GM18858 (cell line): ENCODE results near the gene SPINT2.

Source experiments
- ATAC-seq: cut with Tn5 transposase; IDR thresholded peaks from one replicate; pipeline ENCODE4 v1.9.1; 2021; ENCODE audit not compliant: unreplicated experiment

Gene SPINT2

DNA sequence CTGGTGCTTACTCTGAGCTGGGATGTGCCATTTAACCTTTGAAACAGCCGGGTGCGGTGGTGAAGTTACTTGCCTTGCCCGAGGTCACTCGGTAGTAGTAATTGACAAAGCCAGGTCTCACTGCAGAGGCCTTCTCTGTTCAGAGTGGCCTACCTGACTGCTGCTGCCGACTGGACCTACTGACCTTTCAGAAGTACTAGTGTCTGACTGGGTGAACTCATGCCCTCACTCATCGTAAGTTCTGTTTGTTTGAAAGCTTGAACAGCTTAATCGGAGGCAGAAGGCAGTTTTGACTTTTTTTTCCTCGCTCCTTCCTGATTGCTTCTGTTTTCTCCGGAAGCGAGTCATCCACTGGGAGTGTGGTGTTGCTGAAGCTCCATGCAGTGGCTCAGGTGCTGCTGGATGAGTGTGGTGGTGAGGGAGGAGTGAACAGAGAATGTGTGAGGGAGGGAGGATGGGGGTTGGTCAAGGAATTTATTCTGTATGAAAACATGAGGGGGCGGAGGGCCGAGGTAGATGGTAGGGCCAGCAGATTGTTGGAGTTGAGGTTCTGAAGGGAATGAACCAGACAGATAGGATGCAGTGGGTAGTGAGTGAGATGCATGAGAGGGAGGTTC, 2.7 kb downstream of the SPINT2 start:
- no peak for ATAC-seq

DNA sequence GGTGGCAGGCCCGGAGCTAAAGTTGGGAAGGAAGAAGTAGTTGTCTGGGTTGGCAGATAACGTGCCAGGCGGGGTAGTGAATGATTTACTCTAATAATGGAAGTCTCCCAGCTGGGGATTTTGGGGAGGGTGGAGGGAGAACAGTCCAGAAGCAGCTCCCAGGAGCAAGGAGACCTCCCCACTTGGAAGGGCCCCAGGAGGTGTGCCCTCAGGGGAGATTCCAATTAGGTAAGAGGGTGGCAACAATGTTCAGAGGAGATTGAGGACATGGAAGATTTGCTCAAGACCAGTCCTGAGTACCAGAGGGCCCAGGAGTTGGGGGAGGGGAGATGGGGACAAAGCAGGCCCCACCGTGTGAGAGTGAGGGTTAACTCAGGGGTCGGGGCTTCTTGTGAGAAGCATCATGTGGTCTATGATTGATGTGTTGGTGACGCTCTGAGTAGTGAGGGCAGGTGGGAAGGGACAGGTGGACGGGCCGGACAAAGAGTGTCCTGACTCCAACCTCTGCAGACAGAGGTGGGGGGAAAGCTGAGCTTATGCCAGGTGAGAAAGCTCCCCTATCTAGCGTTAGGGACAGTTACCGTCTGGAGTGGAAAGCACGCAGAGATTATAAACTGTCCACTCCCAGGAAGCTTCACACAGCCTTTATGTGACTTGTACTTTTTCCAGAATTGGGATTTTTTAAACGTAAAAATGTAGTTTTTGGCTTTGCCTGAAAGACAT, 3.5 kb downstream of the SPINT2 start:
- ATAC-seq = no peak

GRCh38 chr19:38268539-38268938, 4.2 kb downstream of the SPINT2 start:
- ATAC-seq = no peak

- ATAC-seq = no peak
Observed at GRCh38 chr19:38270587-38271167, 6.3 kb downstream of the SPINT2 start.

GRCh38 chr19:38273499-38273898, 9.1 kb downstream of the SPINT2 start:
- no peak for ATAC-seq

GRCh38 chr19:38274739-38275138, 10.4 kb downstream of the SPINT2 start:
- no peak for ATAC-seq

GRCh38 chr19:38276942-38277517, 12.7 kb downstream of the SPINT2 start:
- no peak for ATAC-seq

- ATAC-seq = no peak
Observed at GRCh38 chr19:38277549-38277948, 13.2 kb downstream of the SPINT2 start.

DNA sequence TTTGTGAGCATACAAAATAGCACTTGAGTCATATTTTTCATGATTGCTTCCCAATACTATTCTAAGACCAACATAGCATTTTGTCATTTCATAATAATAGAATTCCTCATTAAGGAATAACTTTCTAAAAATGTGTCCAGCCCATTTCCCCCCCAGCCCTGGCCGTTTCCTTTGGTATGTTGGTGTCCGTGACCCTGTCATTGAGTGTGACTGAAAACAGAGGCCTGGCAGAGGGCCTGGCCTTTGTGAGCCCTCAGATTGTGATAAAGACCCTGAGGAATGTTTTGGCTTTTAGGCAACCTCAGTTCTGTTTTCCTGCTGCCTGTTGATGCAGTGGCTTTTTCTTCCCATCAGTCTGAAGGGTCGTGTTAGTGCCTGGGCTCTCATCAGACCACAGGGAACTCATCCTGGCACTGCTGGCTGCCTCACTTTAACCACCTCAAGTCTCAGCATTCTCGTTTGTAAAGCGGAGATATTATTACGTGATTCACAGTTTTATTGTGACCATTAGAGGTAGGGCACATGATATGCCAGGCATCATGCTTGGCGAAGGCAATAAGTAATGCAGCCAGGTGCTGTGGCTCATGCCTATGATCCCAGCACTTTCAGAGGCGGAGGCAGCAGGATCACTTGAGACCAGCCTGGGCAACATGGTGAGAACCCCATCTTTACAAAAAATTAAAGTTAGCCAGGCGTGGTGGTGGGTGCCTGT, 13.8 kb downstream of the SPINT2 start:
- ATAC-seq = no peak

GRCh38 chr19:38278751-38279150, 14.4 kb downstream of the SPINT2 start:
- ATAC-seq = no peak

- no peak for ATAC-seq
Observed at GRCh38 chr19:38280030-38280921, 15.9 kb downstream of the SPINT2 start.

GRCh38 chr19:38281811-38282566, 17.6 kb downstream of the SPINT2 start:
- ATAC-seq = no peak

DNA sequence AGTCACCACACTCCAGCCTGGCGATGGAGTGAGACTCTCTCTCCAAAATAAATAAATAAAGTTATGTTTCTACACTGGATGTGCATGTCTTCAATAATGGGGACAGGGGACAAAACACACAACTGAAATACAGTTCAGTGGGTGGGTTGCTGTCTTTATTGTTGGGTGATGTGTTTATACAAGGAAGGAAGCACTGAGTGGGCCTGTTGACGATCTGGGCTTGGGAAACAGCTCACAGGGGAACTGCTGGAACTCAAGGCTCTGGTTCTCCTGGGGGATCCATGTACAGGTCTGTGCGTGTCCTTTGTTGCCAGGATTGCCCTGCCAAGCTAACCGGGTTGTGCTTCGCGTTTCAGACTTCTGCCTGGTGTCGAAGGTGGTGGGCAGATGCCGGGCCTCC, 18.9 kb downstream of the SPINT2 start:
- no peak for ATAC-seq

DNA sequence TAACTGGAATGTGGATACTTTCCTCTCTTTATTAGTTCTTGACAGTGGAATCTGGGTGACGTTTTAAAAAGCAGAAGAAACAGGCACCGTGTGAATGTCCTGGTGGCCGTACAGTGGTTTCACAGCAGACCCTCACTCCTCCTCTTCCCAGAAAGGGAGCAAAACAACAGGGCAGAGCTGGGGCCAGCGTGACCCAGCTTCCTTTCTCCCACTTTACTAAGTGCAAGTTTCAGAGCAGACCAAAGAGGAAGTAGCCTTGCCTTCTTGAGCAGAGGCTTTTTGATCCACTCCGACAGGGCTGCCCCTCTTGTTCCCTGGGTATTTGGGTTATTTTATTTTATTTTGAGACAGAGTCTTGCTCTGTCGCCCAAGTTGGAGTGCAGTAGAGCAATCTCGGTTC, 20.0 kb downstream of the SPINT2 start:
- ATAC-seq = no peak

GRCh38 chr19:38285567-38285966, 21.2 kb downstream of the SPINT2 start:
- no peak for ATAC-seq

DNA sequence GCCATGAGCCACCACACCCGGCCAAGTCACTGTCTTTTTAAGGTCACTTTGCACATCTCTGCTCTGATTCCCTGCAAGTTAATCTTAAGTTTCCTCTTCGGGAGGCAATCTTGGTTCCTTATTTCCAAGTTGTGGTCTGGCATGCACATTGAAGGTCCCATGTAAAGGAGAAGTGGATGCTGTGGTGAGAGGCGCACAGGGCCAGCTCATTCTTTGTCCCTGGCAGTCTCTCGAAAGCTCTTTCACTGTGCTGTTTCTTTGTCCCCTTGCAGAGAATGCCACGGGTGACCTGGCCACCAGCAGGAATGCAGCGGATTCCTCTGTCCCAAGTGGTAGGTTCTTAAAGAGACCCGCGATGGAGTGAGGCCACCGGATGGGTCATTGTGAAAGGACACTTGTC, 23.2 kb downstream of the SPINT2 start:
- ATAC-seq = no peak

DNA sequence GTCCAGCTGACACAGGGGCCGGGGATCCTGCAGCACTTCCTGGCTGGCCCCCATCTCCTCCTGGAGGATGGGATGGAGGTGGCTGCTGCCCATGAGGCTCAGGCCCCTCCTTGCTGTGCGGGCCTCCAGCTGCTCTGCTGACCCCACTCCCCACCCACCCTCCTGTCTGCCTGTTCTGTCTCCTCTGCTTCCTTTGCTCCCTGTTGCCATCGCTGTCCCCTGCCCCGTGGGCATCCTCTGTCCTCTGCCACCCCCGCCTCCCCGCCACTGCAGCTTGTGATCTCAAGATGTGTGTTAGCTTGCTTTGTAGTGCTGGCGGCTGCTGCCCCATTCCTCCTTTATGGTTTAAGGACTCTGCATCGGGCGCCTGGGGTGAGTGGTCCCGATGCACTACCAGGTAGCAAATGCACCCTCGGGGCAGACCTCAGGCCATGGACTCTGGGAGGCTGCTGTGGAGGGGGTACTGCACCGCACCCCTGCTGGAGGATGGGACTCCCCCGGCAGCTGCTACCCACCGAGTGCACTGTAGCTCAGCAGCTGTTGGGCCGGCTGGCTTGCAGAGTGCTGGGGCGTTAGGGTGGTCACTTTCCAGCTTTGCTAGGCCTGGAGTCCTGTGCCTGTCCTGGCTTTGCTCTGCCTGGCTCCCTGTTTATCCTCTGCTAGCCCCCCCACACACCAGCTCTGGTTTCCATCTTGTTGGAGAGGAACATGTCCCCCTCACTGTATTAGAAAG, 23.9 kb downstream of the SPINT2 start:
- no peak for ATAC-seq

- no peak for ATAC-seq
Observed at GRCh38 chr19:38289955-38290354, 25.6 kb downstream of the SPINT2 start.

DNA sequence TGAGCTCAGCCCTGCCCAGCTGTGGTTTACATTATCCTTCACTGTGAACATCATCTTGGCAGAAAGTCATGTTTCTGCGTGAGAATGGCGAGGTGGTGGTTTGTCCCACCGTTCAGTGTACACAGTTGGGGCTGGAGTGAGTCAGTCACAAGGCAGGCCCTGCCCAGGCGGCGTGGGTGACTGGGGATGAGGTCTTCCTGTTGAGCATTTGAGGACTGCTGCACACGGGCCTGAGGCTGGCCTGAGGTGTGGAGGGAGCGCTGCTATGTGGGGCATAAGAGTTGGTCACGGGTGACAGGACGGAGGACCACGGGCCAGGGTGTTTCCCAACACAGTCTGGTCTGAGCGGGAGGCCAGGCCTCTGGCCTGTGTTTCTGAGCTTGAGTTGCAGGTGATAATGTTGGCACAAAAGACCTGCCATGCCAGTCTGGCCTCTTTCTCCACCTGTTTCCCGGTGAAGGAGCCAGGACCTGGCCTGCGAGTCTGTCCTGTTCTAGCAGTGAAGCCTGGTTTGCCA, 26.3 kb downstream of the SPINT2 start:
- no peak for ATAC-seq
